Activated CD4-positive, CD25-positive, alpha-beta regulatory T cell treated with anti-CD3 and anti-CD28 coated beads, Interleukin-2, amount 50 U/mL, for 24 hours (primary cell): ENCODE results near the gene ABCB4.
"Not testable (repeated sequence)": the region's sequence is repeated elsewhere in the genome, so short reads cannot be mapped to it uniquely, and the experiment has no call there.

ENCODE experiments used
- ATAC-seq, 2 donors: fragments of 150-1000 bp; cut with Tn5 transposase; one replicate each; pipeline ENCODE4 v1.10.0; 2021; ENCODE audit warnings: mild to moderate bottlenecking in 1 of 2, moderate library complexity in 1 of 2

ABCB4 gene

DNA sequence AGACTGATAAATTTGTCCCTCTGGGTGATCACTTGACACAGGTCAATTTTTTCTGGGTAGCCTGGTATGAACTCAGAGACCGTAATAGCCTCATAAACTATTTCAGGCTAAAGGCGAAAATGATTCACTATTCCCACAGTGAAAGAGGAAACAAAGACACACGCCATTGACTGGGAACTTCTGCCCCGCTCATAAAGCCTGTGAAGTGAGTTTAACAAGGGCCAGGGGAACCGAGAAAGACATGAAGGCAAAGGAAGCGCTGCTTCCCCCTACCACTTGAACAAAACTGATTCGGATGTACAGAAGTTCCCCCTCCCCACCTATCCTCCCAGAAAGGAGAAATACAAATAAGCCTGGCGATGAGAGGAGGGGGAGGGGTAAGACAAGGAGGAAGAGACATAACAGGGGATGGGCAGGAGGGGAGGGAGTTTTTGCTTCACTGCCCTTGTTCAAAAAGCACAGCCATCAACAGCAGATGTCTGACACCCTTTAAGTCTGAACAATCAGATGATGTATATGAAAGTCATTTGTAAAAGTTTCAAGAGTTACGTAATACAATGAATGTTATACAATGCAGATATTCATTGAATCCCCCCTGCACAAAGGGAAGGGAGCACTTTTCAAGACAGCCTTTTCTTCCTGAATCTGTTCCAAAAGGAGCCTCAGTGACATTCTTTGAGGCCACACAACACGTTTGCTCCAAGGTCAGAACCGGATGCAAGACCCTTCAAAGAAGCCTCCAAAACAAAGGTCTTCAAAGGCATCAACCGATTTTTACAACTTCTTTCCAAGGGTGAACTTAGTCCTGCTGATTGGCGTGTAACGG, 734 bp downstream of the ABCB4 start:
- ATAC-seq = peak; percentile 51 to 56

GRCh38 chr7:87473986-87474385, 1.5 kb downstream of the ABCB4 start:
- ATAC-seq = peak in 1 of 2 donors; percentile 8

DNA sequence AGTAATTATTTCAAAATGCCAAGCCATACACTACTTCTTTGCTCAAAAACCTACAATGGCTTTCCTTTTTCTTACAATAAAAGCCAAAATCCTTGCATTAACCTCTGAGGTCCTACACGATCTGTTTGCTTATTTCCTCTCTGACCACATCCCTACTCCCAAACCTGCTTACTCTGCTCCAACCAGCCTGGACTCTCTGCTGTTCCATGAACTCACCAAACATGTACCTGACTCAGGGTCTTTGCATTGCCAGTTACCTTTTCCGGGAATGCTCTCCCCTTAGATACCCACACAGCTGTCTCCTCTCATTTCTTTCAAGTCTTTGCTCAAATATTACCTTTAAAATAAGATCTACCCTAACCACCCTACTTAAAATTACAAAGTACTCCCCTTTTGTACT, 2.3 kb downstream of the ABCB4 start:
- no peak for ATAC-seq

- no peak for ATAC-seq
These were observed 4.0 kb downstream of the ABCB4 start for GRCh38 chr7:87471473-87471872.

GRCh38 chr7:87469204-87469603, 6.3 kb downstream of the ABCB4 start:
- not testable (repeated sequence) for ATAC-seq

GRCh38 chr7:87465534-87465880, 10.0 kb downstream of the ABCB4 start:
- not testable (repeated sequence) for ATAC-seq

DNA sequence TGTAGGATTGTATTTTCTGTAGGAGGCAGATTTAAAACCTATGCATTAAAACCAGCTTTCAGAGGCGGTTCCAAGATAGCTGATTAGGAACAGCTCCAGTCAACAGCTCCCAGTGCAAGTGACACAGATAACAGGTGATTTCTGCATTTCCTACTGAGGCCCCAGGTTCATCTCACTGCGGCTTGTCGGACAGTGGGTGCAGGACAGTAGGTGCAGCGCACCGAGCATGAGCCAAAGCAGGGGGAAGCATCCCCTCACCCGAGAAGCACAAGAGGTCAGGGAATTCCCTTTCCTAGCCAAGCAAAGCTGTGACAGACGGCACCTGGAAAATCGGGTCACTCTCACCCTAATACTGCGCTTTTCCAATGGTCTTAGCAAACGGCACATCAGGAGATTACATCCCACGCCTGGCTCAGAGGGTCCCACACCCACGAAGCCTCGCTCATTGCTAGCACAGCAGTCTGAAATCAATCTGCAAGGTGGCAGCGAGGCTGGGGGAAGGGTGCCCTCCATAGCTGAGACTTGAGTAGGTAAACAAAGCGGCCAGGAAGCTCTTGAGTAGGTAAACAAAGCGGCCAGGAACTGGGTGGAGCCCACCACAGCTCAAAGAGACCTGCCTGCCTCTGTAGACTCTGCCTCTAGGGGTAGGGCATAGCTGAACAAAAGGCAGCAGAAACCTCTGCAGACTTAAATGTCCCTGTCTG, 10.5 kb downstream of the ABCB4 start:
- ATAC-seq = not testable (repeated sequence)

GRCh38 chr7:87463982-87464381, 11.5 kb downstream of the ABCB4 start:
- no peak for ATAC-seq

DNA sequence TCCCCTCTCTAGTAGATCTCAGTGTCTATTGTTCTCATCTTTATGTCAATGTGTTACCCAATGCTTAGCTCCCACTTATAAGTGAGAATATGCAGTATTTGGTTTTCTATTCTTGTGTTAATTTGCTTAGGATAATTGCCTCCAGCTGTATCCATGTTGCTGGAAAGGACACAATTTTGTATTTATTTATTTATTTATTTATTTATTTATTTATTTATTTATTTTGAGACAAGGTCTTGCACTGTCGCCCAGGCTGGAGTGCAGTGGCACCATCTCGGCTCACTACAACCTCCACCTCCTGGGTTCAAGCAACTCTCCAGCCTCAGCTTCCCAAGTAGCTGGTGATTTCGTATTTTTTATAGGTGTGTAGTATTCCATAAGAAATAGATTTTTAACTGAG, 15.0 kb downstream of the ABCB4 start:
- ATAC-seq = not testable (repeated sequence)

GRCh38 chr7:87459941-87460340, 15.5 kb downstream of the ABCB4 start:
- ATAC-seq = no peak

DNA sequence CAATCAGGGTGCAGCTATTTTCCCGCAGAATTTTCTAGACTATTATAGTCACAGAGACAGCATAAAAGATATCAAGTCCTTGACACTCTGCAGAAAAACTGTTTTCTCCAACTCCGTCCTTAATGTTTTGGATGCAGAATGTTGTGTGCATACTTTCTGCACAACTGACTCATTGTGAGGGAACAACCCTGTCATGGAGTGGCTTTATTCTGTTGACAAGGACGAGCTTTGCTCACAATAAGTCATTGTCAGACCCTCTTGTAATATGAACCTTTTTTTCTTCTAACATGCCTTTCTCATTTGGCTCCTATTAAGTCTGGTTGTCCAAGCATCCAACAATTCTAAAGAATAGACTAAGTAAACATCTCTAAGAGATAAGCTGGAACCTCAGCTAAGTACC, 17.3 kb downstream of the ABCB4 start:
- no peak for ATAC-seq

GRCh38 chr7:87456247-87456646, 19.2 kb downstream of the ABCB4 start:
- no peak for ATAC-seq

DNA sequence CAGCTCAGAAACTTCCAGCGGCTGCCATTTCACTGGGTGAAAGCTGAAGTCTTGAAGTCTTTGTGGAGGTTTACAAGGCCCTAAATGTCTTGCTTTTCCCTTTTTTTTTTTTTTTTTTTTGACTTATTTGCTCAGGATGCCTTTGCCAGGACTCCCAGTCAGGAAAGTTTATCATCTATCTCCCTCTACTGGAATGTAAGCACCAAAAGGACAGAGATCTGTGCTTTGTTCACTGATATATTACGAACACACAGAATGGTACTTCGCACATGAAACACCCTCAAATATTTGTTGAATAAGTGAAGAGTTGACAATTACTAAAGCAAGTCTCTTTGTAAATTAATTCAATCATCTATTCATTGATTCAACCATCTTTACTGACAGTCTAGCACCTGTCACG, 23.2 kb downstream of the ABCB4 start:
- no peak for ATAC-seq

GRCh38 chr7:87451187-87451586, 24.3 kb downstream of the ABCB4 start:
- no peak for ATAC-seq

DNA sequence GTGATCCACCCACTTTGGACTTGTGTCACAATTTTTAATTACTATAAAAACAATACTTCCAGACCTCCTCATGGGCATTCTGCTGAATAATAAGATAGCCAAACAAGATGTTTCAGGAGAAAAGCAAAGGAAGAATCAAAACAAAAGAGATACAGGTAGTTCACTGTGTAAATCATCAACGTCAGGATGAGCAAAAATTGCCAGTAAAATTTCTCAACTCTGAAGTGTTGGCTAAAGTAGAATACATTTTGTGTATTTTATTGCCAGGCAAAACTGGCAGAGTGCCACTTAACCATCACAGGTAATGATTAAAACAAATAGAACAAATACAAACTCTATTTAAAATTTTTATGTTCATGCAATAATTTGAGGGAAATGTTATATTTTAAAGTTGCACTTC, 24.8 kb downstream of the ABCB4 start:
- ATAC-seq = no peak

DNA sequence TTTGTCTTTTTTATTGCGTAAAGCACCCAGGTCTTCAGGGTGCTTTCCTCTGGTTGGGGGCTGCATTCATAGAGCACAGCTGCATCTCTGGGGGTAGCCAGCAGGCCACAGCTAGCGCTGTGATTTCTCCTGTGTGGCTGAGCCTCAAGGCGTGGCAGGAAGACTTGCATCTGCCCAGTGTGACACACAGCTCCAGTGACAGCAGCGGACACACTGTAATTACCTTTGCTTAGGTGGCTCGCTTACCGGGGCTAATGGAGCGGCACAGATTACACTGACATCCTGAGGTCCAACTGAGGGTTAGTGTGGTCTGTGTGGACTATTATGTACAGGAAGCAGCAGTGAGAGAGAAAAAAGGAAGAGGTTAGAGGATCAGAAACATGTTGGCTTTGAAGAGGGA, 27.1 kb downstream of the ABCB4 start:
- no peak for ATAC-seq

DNA sequence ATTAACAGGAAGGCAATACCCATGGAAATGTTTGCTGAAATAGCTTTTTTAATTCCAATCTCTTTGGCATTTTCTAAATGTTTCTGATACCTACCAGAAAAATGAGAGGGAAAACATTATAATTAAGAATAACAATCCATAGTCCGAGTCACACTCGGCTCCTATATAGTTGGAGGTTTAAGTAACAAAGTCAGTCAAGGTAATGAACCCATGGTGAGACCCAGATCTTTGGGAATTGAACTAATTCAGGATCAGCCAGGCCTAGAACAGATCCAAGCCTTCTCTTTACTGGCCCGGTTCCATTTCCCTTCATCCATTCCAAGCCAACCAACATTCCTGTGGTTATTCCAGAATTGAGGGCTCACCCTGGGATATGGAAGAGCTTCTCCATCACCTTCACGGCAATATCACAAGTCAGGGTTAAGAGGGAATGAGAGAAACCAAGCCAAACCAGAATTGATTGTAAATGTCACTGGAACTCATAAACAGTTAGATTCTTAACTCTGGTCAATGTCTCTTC, 28.3 kb downstream of the ABCB4 start:
- no peak for ATAC-seq

GRCh38 chr7:87445897-87446296, 29.6 kb downstream of the ABCB4 start:
- ATAC-seq = no peak

DNA sequence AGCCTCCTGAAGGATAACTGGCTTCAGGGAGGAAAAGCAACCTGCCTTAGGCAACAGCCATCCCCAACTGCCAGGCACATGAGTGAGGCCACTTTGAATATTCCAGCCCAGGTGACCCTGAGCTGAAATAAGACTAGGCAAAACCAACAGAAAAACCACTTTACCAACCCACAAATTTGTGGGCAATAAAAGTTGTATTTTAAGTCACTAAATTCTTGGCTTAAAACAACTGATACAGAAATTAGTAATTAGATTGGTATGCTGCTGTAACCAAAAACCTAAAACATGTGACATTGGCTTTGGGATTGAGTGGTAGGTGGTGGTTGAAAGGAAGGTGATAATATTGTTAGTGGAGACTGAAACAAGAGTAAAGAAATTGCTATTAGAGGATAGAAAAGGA, 39.9 kb downstream of the ABCB4 start:
- no peak for ATAC-seq

DNA sequence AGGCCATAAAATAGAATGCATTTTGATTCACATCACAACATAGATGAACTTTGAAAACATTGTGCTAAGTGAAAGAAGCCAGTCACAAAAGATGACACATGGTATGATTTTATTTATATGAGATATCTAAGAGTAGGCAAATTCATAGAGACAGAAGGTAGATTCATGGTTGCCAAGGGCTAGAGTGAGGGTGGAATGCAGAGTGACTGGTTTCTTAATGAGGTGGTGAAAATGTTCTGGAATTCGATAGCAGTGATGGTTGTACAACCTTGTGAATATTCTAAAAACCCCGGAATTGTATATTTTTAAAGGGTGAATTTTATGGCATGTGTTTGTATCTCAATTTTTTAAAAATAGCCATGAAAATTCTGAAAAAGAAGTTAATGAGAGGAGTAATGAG, 42.9 kb downstream of the ABCB4 start:
- ATAC-seq = no peak

GRCh38 chr7:87427288-87427687, 48.2 kb downstream of the ABCB4 start:
- no peak for ATAC-seq

GRCh38 chr7:87426160-87426559, 49.3 kb downstream of the ABCB4 start:
- no peak for ATAC-seq

- ATAC-seq = no peak
These were observed 51.4 kb downstream of the ABCB4 start for GRCh38 chr7:87424075-87424474.

DNA sequence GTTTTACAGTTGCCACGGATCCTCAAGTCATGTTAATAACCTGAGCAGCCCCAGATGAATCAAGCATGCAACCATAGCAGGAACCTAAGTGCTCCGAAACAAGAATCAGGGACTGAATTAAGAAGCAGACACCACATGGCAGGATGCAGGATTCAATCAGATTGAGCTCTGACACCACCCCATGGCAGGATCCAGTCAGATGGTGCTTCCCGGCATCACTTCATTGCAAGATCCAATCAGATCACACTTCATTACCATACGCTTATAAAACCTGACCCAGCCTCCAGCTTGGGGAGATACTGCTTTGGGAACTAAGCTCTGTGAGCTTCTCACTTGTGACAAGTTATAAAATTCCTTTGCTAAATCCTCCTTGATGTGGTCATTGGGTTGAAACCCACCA, 55.3 kb downstream of the ABCB4 start:
- no peak for ATAC-seq
